H9 (cell line): ENCODE results near the gene FAM219B. TPM values are rescaled to one million over a fixed set of nuclear protein-coding genes. Genes with fewer than 3 reads are reported as not detected.

Experiments
- DNase-seq: peaks from one replicate; pipeline ENCODE4 v3.0.0-alpha.2; 2017
- H2AFZ ChIP-seq: one replicate; pipeline ENCODE4 v1.6.1; 2013; ENCODE audit warnings: mild to moderate bottlenecking, low read length, control low read depth, moderate library complexity
- H2AK5ac ChIP-seq: 2 replicates; pipeline ENCODE4 v1.6.1; 2013; ENCODE audit warnings: low read length, control low read depth, mixed read lengths; ENCODE audit not compliant: insufficient read length
- H2BK120ac ChIP-seq: one replicate; pipeline ENCODE4 v1.6.1; 2013; ENCODE audit warnings: low read depth, mild to moderate bottlenecking, low read length, control low read depth, inconsistent platforms; ENCODE audit not compliant: poor library complexity, severe bottlenecking
- H2BK12ac ChIP-seq: 2 replicates; pipeline ENCODE4 v1.6.1; 2013; ENCODE audit warnings: low read length, control low read depth, mixed read lengths, low read depth; ENCODE audit not compliant: insufficient read length
- H2BK15ac ChIP-seq: 2 replicates; pipeline ENCODE4 v1.6.1; 2013; ENCODE audit warnings: low read depth, low read length, control low read depth
- H2BK20ac ChIP-seq: one replicate; pipeline ENCODE4 v1.6.1; 2013; ENCODE audit warnings: low read depth, mild to moderate bottlenecking, low read length, control low read depth, inconsistent platforms; ENCODE audit not compliant: poor library complexity, severe bottlenecking
- H2BK5ac ChIP-seq: 2 replicates; pipeline ENCODE4 v1.6.1; 2013; ENCODE audit warnings: low read length, control low read depth, mixed read lengths; ENCODE audit not compliant: insufficient read length
- H3K14ac ChIP-seq: 2 replicates; pipeline ENCODE4 v1.6.1; 2013; ENCODE audit warnings: low read length, control low read depth; ENCODE audit not compliant: insufficient read depth
- H3K18ac ChIP-seq: 2 replicates; pipeline ENCODE4 v1.6.1; 2013; ENCODE audit warnings: low read depth, mild to moderate bottlenecking, mixed read lengths, low read length, control low read depth; ENCODE audit not compliant: insufficient read length
- H3K23ac ChIP-seq: 2 replicates; pipeline ENCODE4 v1.6.1; 2013; ENCODE audit warnings: low read length, control low read depth, mixed read lengths, low read depth; ENCODE audit not compliant: insufficient read length
- H3K23me2 ChIP-seq: 2 replicates; pipeline ENCODE4 v1.6.1; 2013; ENCODE audit warnings: low read depth, mild to moderate bottlenecking, mixed read lengths, low read length, control low read depth; ENCODE audit not compliant: insufficient read length, poor library complexity, severe bottlenecking
- H3K27ac ChIP-seq: 2 replicates; pipeline ENCODE4 v1.5.1; 2013; ENCODE audit warnings: low read length, control low read depth, mixed read lengths, low read depth; ENCODE audit not compliant: insufficient read length
- H3K27me3 ChIP-seq: 2 replicates; pipeline ENCODE4 v1.6.1; 2013; ENCODE audit warnings: low read length, control low read depth, inconsistent platforms; ENCODE audit not compliant: insufficient read depth
- H3K4ac ChIP-seq: 2 replicates; pipeline ENCODE4 v1.6.1; 2013; ENCODE audit warnings: low read depth, mild to moderate bottlenecking, control low read depth, inconsistent platforms, low read length, moderate library complexity
- H3K4me1 ChIP-seq: 2 replicates; pipeline ENCODE4 v1.6.1; 2013; ENCODE audit warnings: low read length, control low read depth, inconsistent platforms; ENCODE audit not compliant: insufficient read depth
- H3K4me2 ChIP-seq: 2 replicates; pipeline ENCODE4 v1.6.1; 2013; ENCODE audit warnings: low read length, control low read depth, mixed read lengths; ENCODE audit not compliant: insufficient read length, insufficient read depth
- H3K56ac ChIP-seq: 2 replicates; pipeline ENCODE4 v1.6.1; 2013; ENCODE audit warnings: low read depth, mild to moderate bottlenecking, mixed read lengths, low read length, control low read depth; ENCODE audit not compliant: insufficient read length
- H3K79me1 ChIP-seq: 2 replicates; pipeline ENCODE4 v1.6.1; 2013; ENCODE audit warnings: low read depth, mild to moderate bottlenecking, moderate library complexity, low read length, control low read depth, inconsistent platforms; ENCODE audit not compliant: insufficient read depth, poor library complexity, severe bottlenecking
- H3K79me2 ChIP-seq: 2 replicates; pipeline ENCODE4 v1.6.1; 2013; ENCODE audit warnings: low read length, control low read depth, inconsistent platforms; ENCODE audit not compliant: insufficient read depth
- H3K9ac ChIP-seq: 2 replicates; pipeline ENCODE4 v1.6.1; 2013; ENCODE audit warnings: low read length, control low read depth, mixed read lengths; ENCODE audit not compliant: insufficient read length; ENCODE audit errors: extremely low read depth
- H3K9me3 ChIP-seq: one replicate; pipeline ENCODE4 v1.6.1; 2013; ENCODE audit warnings: low read depth, low read length, inconsistent platforms; ENCODE audit not compliant: control insufficient read depth
- H3T11ph ChIP-seq: one replicate; pipeline ENCODE4 v1.6.1; 2013; ENCODE audit warnings: mild to moderate bottlenecking, low read length, control low read depth, inconsistent platforms
- H4K20me1 ChIP-seq: one replicate; pipeline ENCODE4 v1.6.1; 2013; ENCODE audit not compliant: control insufficient read depth, insufficient read length, insufficient read depth
- H4K5ac ChIP-seq: 2 replicates; pipeline ENCODE4 v1.6.1; 2013; ENCODE audit warnings: low read depth, mild to moderate bottlenecking, mixed read lengths, low read length, control low read depth; ENCODE audit not compliant: insufficient read length
- H4K8ac ChIP-seq: replicated peaks from 2 replicates; pipeline ENCODE4 v1.6.1; 2013; ENCODE audit warnings: low read length, control low read depth, mixed read lengths, low read depth; ENCODE audit not compliant: insufficient read length
- H4K91ac ChIP-seq: 2 replicates; pipeline ENCODE4 v1.6.1; 2013; ENCODE audit warnings: low read depth, mild to moderate bottlenecking, moderate library complexity, mixed read lengths, low read length, control low read depth; ENCODE audit not compliant: insufficient read length
- H3K27ac Mint-ChIP-seq, 3 experiments: 2 replicates in 2 of 3; 3 replicates in 1 of 3; pipeline ENCODE4 v1.8.0; 2020 to 2021; ENCODE audit warnings: mixed read lengths in 3 of 3, mild to moderate bottlenecking in 1 of 3, moderate library complexity in 1 of 3
- H3K27me3 Mint-ChIP-seq: 2 replicates; pipeline ENCODE4 v1.8.0; 2021; ENCODE audit warnings: low read depth, mild to moderate bottlenecking, moderate library complexity, mixed read lengths
- H3K36me3 Mint-ChIP-seq, 3 experiments: 2 replicates in 2 of 3; 3 replicates in 1 of 3; pipeline ENCODE4 v1.8.0; 2020 to 2021; ENCODE audit warnings: low read depth in 3 of 3, mixed read lengths in 3 of 3; ENCODE audit not compliant: insufficient read depth in 1 of 3
- H3K4me1 Mint-ChIP-seq, 2 experiments: 2 replicates each; pipeline ENCODE4 v1.8.0; 2020; ENCODE audit warnings: mixed read lengths in 2 of 2
- H3K4me3 Mint-ChIP-seq, 2 experiments: 2 replicates in 1 of 2; 3 replicates in 1 of 2; pipeline ENCODE4 v1.8.0; 2020 to 2021; ENCODE audit warnings: mild to moderate bottlenecking in 2 of 2, mixed read lengths in 2 of 2, moderate library complexity in 1 of 2
- H3K9me3 Mint-ChIP-seq, 2 experiments: 2 replicates in 1 of 2; 3 replicates in 1 of 2; pipeline ENCODE4 v1.8.0; 2020; ENCODE audit warnings: mild to moderate bottlenecking in 2 of 2, mixed read lengths in 2 of 2, moderate library complexity in 1 of 2
- CTCF ChIP-seq: fragments of 200-600 bp; sonication (generic); conservative IDR thresholded peaks from 3 replicates; pipeline ENCODE4 v1.8.0; 2021; ENCODE audit warnings: antibody characterized with exemption, mild to moderate bottlenecking
- WGBS: extraction: QIAGEN DNeasy Blood & Tissue Kit; methylation state at CpG from one replicate; pipeline ENCODE4 v1.1.7; 2013; ENCODE audit warnings: missing lambda C conversion rate, low lambda C conversion rate, mixed read lengths; ENCODE audit not compliant: insufficient read length; ENCODE audit errors: extremely low coverage; 5-methylcytosine and 5-hydroxymethylcytosine counted together
- total RNA-seq: library from RNA; stranded (reverse); gene quantifications from 2 replicates; pipeline ENCODE4 v1.2.1, GENCODE V29; 2021

The FAM219B gene
- total RNA-seq, 1 experiment from 2014 or later = 60.3 TPM

GRCh38 chr15:74896316-74896715, 10.3 kb downstream of the FAM219B start:
- H4K20me1 ChIP-seq = no peaks in the 10 kb centered on the region

More at GRCh38 chr15:74896316-74896715, 10.3 kb downstream of the FAM219B start:
- Histone ChIP-seq H2BK120ac (no peak overlapping the region), H2BK12ac (no peak overlapping the region), H3K4me1 (no peaks in the 10 kb centered on the region), H3K27ac (no peak overlapping the region), H2BK5ac (no peak overlapping the region), H3K27me3 (no peaks in the 10 kb centered on the region), H3K79me2 (no peaks in the 10 kb centered on the region), H3K23ac (no peak overlapping the region), H2BK20ac (no peak overlapping the region), H4K5ac (no peak overlapping the region), H3K9me3 (no peaks in the 10 kb centered on the region), H3K79me1 (no peaks in the 10 kb centered on the region), H4K91ac (no peak overlapping the region), H3K18ac (no peak overlapping the region), H3T11ph (no peak overlapping the region), H2AFZ (no peak overlapping the region), H2BK15ac (no peak overlapping the region), H3K14ac (no peak overlapping the region), H3K4ac (no peak overlapping the region), H4K8ac (no peak overlapping the region), H3K4me2 (no peak overlapping the region), H2AK5ac (no peak overlapping the region), H3K23me2 (no peaks in the 10 kb centered on the region), H3K56ac (no peak overlapping the region), H3K9ac (no peak overlapping the region)
- WGBS = no CpG with 5 or more reads among the region's 3 CpGs
- no peak for TF ChIP-seq CTCF
- no peaks in the 10 kb centered on the region for H3K27me3 Mint-ChIP-seq
- peaks cover 28 to 63% (median 51%) of the 10 kb centered on the region in 3 experiments; a peak in 6 of 7 replicates for H3K36me3 Mint-ChIP-seq
- no peak for DNase-seq
- H3K4me3 Mint-ChIP-seq = no peak overlapping the region
- no peaks in the 10 kb centered on the region for H3K9me3 Mint-ChIP-seq
- H3K4me1 Mint-ChIP-seq = no peaks in the 10 kb centered on the region
- no peak overlapping the region for H3K27ac Mint-ChIP-seq
